ENCODE measurements around the gene MAZ.
A peak's percentile ranks its signal among the peaks of the same experiment; 100 is the strongest.

The MAZ gene

GRCh38 chr16:29807426-29808218 is 1.3 kb downstream of the MAZ start:
- Histone ChIP-seq H3K4me3 (replicated peaks; ENCODE audit: insufficient read depth, low read length) (peak overlapping the region; percentile 56), H3K27ac (replicated peaks) (peak overlapping the region; percentile 90), H3K27me3 (ENCODE audit: insufficient read depth, poor library complexity, severe bottlenecking) (no peaks in the 10 kb centered on the region)
- TF ChIP-seq REST (IDR thresholded peaks at IDR 0.05; ENCODE audit: insufficient replicate concordance, low read depth): no peak
- peak; percentile 47; the same call in 1 of the 2 replicates for TF ChIP-seq SPI1 (IDR thresholded peaks at IDR 0.05; ENCODE audit: borderline replicate concordance, low read depth)
- peak; percentile 94 for TF ChIP-seq POLR2AphosphoS5 (IDR thresholded peaks at IDR 0.05; ENCODE audit: low read depth)
- TF ChIP-seq GABPA (IDR thresholded peaks at IDR 0.05; ENCODE audit: low read depth): no peak
- no peak for TF ChIP-seq CTCF (IDR thresholded peaks at IDR 0.05; ENCODE audit: insufficient read depth, low read length)
- peak; percentile 81 to 95 for DNase-seq (ENCODE audit: low read depth in 1 of 2, low spot score in 1 of 2)

- peak overlapping the region; percentile 56 for H3K4me3 ChIP-seq (replicated peaks; ENCODE audit: insufficient read depth, low read length)
- H3K27me3 ChIP-seq (ENCODE audit: insufficient read depth, poor library complexity, severe bottlenecking): no peaks in the 10 kb centered on the region
- TF ChIP-seq REST (IDR thresholded peaks at IDR 0.05; ENCODE audit: insufficient replicate concordance, low read depth) (no peak), POLR2AphosphoS5 (IDR thresholded peaks at IDR 0.05; ENCODE audit: low read depth) (peak; percentile 44; the same call in 1 of the 2 replicates), SPI1 (IDR thresholded peaks at IDR 0.05; ENCODE audit: borderline replicate concordance, low read depth) (no peak)
- peak; percentile 53 to 63 for DNase-seq (ENCODE audit: low read depth in 1 of 2, low spot score in 1 of 2)
- H3K27ac ChIP-seq (replicated peaks): peak overlapping the region; percentile 90
Measured at GRCh38 chr16:29808219-29808900, 2.0 kb downstream of the MAZ start.

GRCh38 chr16:29809031-29809747 is 2.9 kb downstream of the MAZ start:
- peak in 1 of 2 experiments; percentile 24 for DNase-seq (ENCODE audit: low read depth in 1 of 2, low spot score in 1 of 2)
- TF ChIP-seq REST (IDR thresholded peaks at IDR 0.05; ENCODE audit: insufficient replicate concordance, low read depth) (no peak), GABPA (IDR thresholded peaks at IDR 0.05; ENCODE audit: low read depth) (no peak), POLR2AphosphoS5 (IDR thresholded peaks at IDR 0.05; ENCODE audit: low read depth) (no peak; the same call in 1 of the 2 replicates), SPI1 (IDR thresholded peaks at IDR 0.05; ENCODE audit: borderline replicate concordance, low read depth) (no peak), CTCF (IDR thresholded peaks at IDR 0.05; ENCODE audit: insufficient read depth, low read length) (no peak)
- Histone ChIP-seq H3K4me3 (replicated peaks; ENCODE audit: insufficient read depth, low read length) (peak overlapping the region; percentile 56), H3K27me3 (ENCODE audit: insufficient read depth, poor library complexity, severe bottlenecking) (no peaks in the 10 kb centered on the region), H3K27ac (replicated peaks) (peak overlapping the region; percentile 90)

Data from HL-60 (cell line).